Suprapubic skin (tissue), 4 donors: ENCODE measurements around the gene CLMP. TPM values are rescaled to one million over a fixed set of nuclear protein-coding genes. Genes with fewer than 3 reads are reported as not detected.
"Not testable (repeated sequence)": the region's sequence is repeated elsewhere in the genome, so short reads cannot be mapped to it uniquely, and the experiment has no call there.

Experiments
- DNase-seq, 2 donors: peaks; one replicate each; pipeline ENCODE4 v3.0.0-alpha.2; 2019; ENCODE audit warnings: low spot score in 2 of 2
- H3K27ac ChIP-seq: fragments of 200-600 bp; sonication (generic); one replicate; pipeline ENCODE4 v1.5.1; 2019
- H3K27me3 ChIP-seq: fragments of 200-600 bp; sonication (generic); one replicate; pipeline ENCODE4 v1.5.1; 2019
- H3K36me3 ChIP-seq: fragments of 200-600 bp; sonication (generic); one replicate; pipeline ENCODE4 v1.5.1; 2019
- H3K4me1 ChIP-seq: fragments of 200-600 bp; sonication (generic); one replicate; pipeline ENCODE4 v1.5.1; 2019
- H3K4me3 ChIP-seq: fragments of 200-600 bp; sonication (generic); one replicate; pipeline ENCODE4 v1.5.1; 2019; ENCODE audit warnings: mild to moderate bottlenecking
- H3K9me3 ChIP-seq: fragments of 200-600 bp; sonication (generic); one replicate; pipeline ENCODE4 v1.5.1; 2019
- CTCF ChIP-seq, 2 donors: fragments of 200-600 bp in 1 of 2; fragments of 450-650 bp in 1 of 2; sonication (generic) in 1 of 2; IDR thresholded peaks; one replicate each; pipeline ENCODE4 v1.5.1; 2016 to 2019; ENCODE audit warnings: antibody characterized with exemption in 2 of 2, mild to moderate bottlenecking in 1 of 2, moderate library complexity in 1 of 2
- EP300 ChIP-seq: sonication (generic); formaldehyde crosslinking; IDR thresholded peaks from one replicate; pipeline ENCODE4 v1.6.1; 2017; ENCODE audit warnings: antibody characterized with exemption
- POLR2A ChIP-seq, 2 donors: fragments of 450-650 bp; IDR thresholded peaks; one replicate each; pipeline ENCODE4 v1.6.1; 2017; ENCODE audit warnings: antibody characterized with exemption in 2 of 2, mild to moderate bottlenecking in 2 of 2, moderate library complexity in 2 of 2
- POLR2AphosphoS5 ChIP-seq, 3 donors: sonication (generic); formaldehyde crosslinking; IDR thresholded peaks; one replicate each; pipeline ENCODE4 v1.6.1; 2017; ENCODE audit warnings: antibody characterized with exemption in 3 of 3
- WGBS: methylation state at CpG from one replicate; pipeline ENCODE4 v1.1.5; 2018; 5-methylcytosine and 5-hydroxymethylcytosine counted together
- total RNA-seq, 4 donors: library from RNA; depleted of rRNA; stranded (reverse); fragments of >200 nt; gene quantifications; one replicate each; pipeline ENCODE4 v1.1.0, GENCODE V29; 2016

Gene CLMP
- total RNA-seq, 4 donors from 2014 or later = 17.5 to 26.9 (median 19.9) TPM

GRCh38 chr11:123212406-123212805, 17.4 kb upstream of the CLMP start:
- TF ChIP-seq POLR2A (IDR thresholded peaks at IDR 0.05) (no peak), EP300 (no peak), POLR2AphosphoS5 (IDR thresholded peaks at IDR 0.05) (no peak), CTCF (IDR thresholded peaks at IDR 0.05) (no peak)

DNA sequence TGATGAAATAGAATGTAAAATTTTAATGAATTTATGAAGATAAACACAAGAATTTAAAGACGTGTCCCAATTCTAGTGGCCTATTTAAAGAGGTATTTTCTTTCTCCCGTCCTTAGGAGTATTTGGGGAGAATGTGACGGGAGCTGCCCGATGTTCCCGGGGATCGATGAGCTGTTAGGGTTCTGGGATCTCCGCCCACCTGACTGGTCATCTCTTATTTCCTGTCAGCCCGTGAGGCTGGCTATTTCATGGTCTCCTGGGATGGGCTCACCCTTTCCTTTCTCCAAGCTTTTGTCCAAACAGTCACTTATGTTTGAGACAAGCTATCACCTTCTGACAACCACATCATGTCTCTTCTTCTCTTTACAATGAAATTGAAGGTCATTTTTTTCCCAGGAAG, 16.9 kb upstream of the CLMP start:
- peaks cover 21% of the 10 kb centered on the region for H3K27me3 ChIP-seq
- DNase-seq = no peak
- H3K36me3 ChIP-seq = no peaks in the 10 kb centered on the region
- WGBS = 56% methylated on average over 8 of the region's 8 CpGs
- no peaks in the 10 kb centered on the region for H3K4me1 ChIP-seq
- H3K27ac ChIP-seq = no peak overlapping the region
- TF ChIP-seq CTCF (IDR thresholded peaks at IDR 0.05) (no peak), POLR2A (IDR thresholded peaks at IDR 0.05) (no peak), POLR2AphosphoS5 (IDR thresholded peaks at IDR 0.05) (no peak), EP300 (no peak)
- H3K4me3 ChIP-seq = no peak overlapping the region
- no peaks in the 10 kb centered on the region for H3K9me3 ChIP-seq

More at GRCh38 chr11:123212406-123212805, 17.4 kb upstream of the CLMP start:
- H3K4me3 ChIP-seq = no peak overlapping the region
- H3K4me1 ChIP-seq = no peaks in the 10 kb centered on the region
- no peaks in the 10 kb centered on the region for H3K36me3 ChIP-seq
- peaks cover 21% of the 10 kb centered on the region for H3K27me3 ChIP-seq
- H3K27ac ChIP-seq = no peak overlapping the region
- WGBS = 59% methylated on average over 1 of the region's 1 CpG
- no peak for DNase-seq
- H3K9me3 ChIP-seq = no peaks in the 10 kb centered on the region

DNA sequence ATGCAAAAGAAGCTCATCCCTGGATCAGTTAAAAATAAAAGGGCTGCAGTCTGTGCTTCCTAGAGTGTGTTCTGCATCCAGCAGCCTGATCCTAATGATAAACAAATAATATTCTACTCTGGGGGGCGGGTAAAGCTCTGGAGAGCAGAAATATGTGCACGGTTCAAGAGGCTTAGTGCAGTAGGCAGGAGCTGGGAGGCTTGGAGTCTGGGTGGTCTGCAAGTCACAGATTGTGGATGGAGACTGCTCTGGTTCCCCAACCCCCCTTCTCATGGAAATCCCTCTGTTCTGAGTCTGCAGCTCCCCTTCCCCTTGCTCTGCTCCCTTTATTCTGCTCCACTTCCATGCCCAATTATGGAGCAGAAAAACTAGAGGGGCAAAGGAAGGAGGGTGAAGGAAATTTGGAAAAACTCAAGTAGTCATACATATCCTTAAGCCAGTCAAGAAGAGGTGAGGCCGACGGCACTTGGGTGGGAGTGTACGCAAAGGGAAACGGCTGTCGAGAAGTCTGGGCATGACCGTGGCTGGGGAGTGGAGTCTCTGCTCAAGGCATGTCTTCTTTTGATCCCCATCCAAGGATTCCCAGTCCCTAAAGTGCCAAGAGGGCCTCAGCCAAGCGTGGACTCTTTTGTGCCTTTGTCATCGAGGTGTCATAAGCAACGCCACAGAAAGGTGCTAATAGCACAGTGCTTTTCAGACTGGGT, 16.3 kb upstream of the CLMP start:
- H3K27me3 ChIP-seq = peaks cover 18% of the 10 kb centered on the region
- no peaks in the 10 kb centered on the region for H3K36me3 ChIP-seq
- H3K27ac ChIP-seq = no peak overlapping the region
- no peaks in the 10 kb centered on the region for H3K4me1 ChIP-seq
- TF ChIP-seq POLR2A (IDR thresholded peaks at IDR 0.05) (no peak), POLR2AphosphoS5 (IDR thresholded peaks at IDR 0.05) (no peak), CTCF (IDR thresholded peaks at IDR 0.05) (no peak), EP300 (no peak)
- DNase-seq = no peak
- 42% methylated on average over 11 of the region's 11 CpGs for WGBS
- no peak overlapping the region for H3K4me3 ChIP-seq
- H3K9me3 ChIP-seq = no peaks in the 10 kb centered on the region

DNA sequence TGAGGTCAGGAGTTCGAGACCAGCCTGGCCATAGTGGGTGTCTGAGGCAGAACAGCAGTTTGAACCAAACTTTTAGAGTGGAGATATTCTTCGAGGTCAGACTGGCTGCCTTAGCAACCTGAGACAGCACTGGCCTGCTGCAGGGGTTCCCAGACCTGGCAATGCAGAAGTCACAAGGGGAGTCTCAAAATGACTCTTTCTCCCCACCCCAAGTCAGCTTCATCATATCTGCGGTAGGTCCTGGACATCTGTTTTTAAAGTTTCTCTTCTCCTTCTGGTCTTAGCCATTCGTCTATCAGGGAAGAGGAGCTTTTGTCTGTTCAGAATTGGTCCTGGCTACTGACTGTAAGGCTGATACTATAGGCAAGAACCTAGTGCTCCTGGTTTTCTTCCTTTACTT, 14.5 kb upstream of the CLMP start:
- Histone ChIP-seq H3K9me3 (no peaks in the 10 kb centered on the region), H3K4me1 (no peaks in the 10 kb centered on the region), H3K4me3 (no peak overlapping the region), H3K36me3 (no peaks in the 10 kb centered on the region), H3K27ac (no peak overlapping the region), H3K27me3 (peaks cover 18% of the 10 kb centered on the region)
- no peak for TF ChIP-seq EP300
- TF ChIP-seq POLR2AphosphoS5 (IDR thresholded peaks at IDR 0.05) = no peak
- TF ChIP-seq POLR2A (IDR thresholded peaks at IDR 0.05) = no peak
- TF ChIP-seq CTCF (IDR thresholded peaks at IDR 0.05) = no peak
- WGBS = 91% methylated on average over 4 of the region's 4 CpGs
- DNase-seq = no peak

DNA sequence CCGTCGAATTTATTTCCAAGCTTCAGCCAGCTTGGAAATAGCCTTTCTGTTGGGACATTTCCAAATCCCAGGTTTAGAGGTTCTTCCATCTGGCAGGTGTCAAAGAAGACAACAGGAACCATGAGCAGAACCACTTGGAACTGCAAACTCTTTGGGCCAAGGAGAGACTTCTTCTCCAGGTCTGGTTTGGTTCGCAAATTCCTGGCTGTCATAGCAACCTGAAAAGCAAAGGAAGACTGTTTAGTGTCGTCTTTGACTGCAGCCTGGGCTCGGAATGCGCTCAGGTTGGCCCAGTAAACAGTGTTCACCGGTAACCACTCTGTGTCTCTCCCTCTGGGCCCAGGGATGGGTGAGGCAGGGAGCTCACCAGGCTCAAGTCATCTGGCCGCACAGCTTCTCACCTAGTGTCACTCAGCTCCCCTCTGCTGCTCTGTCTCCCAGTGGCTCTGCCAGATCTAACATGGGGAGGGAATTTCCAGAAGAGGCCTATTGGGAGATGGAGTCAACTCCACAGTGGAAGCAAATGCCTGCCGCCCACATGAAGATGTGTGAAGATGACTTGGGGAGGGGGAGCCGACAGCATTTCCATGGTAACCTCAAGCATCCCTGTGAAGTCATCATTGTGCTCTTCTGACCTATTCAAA, 11.9 kb upstream of the CLMP start:
- no peaks in the 10 kb centered on the region for H3K9me3 ChIP-seq
- H3K4me3 ChIP-seq = no peak overlapping the region
- no peaks in the 10 kb centered on the region for H3K36me3 ChIP-seq
- H3K27me3 ChIP-seq = peaks cover 10% of the 10 kb centered on the region
- WGBS = 48% methylated on average over 9 of the region's 10 CpGs
- no peak overlapping the region for H3K27ac ChIP-seq
- no peak for DNase-seq
- no peaks in the 10 kb centered on the region for H3K4me1 ChIP-seq
- no peak for TF ChIP-seq POLR2A (IDR thresholded peaks at IDR 0.05)
- TF ChIP-seq EP300 = no peak
- no peak for TF ChIP-seq POLR2AphosphoS5 (IDR thresholded peaks at IDR 0.05)
- no peak for TF ChIP-seq CTCF (IDR thresholded peaks at IDR 0.05)

- WGBS = 70% methylated on average over 7 of the region's 7 CpGs
- not testable (repeated sequence) for H3K4me1 ChIP-seq, H3K9me3 ChIP-seq, H3K27ac ChIP-seq, H3K4me3 ChIP-seq, H3K36me3 ChIP-seq, DNase-seq
- peaks cover 11% of the 10 kb centered on the region for H3K27me3 ChIP-seq
Observed at GRCh38 chr11:123206055-123206454, 11.0 kb upstream of the CLMP start.
